ENCODE data around the gene SCNN1G. TPM values are rescaled to one million over a fixed set of nuclear protein-coding genes. Genes with fewer than 3 reads are reported as not detected.
"Not testable (repeated sequence)": the region's sequence is repeated elsewhere in the genome, so short reads cannot be mapped to it uniquely, and the experiment has no call there.

The SCNN1G gene
- total RNA-seq, 4 donors from 2014 or later = not detected

DNA sequence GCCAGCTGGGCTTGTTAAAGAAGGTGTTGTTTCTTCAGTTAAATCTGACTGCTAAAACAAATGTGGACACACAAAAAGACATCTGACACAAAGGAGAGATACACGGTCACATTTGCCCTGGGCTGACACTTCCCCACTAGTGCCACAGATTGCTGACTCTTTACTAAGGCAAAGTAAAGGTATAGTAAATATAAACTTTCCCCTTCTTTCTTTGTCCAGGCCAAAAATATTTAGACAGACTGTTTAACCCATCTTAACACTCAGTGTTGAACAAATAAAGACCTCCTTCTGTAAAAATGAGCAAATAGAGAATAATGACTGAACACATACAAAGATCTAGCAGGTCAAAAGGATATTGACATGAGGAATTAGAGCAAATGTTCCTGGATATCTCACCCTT, 58.4 kb downstream of the SCNN1G start:
- TF ChIP-seq, protein P1, sequence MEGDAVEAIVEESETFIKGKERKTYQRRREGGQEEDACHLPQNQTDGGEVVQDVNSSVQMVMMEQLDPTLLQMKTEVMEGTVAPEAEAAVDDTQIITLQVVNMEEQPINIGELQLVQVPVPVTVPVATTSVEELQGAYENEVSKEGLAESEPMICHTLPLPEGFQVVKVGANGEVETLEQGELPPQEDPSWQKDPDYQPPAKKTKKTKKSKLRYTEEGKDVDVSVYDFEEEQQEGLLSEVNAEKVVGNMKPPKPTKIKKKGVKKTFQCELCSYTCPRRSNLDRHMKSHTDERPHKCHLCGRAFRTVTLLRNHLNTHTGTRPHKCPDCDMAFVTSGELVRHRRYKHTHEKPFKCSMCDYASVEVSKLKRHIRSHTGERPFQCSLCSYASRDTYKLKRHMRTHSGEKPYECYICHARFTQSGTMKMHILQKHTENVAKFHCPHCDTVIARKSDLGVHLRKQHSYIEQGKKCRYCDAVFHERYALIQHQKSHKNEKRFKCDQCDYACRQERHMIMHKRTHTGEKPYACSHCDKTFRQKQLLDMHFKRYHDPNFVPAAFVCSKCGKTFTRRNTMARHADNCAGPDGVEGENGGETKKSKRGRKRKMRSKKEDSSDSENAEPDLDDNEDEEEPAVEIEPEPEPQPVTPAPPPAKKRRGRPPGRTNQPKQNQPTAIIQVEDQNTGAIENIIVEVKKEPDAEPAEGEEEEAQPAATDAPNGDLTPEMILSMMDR (IDR thresholded peaks at IDR 0.05) = no peak
- no peak for DNase-seq (ENCODE audit: low spot score)
- ATAC-seq (ENCODE audit: low FRiP score) = no peak

DNA sequence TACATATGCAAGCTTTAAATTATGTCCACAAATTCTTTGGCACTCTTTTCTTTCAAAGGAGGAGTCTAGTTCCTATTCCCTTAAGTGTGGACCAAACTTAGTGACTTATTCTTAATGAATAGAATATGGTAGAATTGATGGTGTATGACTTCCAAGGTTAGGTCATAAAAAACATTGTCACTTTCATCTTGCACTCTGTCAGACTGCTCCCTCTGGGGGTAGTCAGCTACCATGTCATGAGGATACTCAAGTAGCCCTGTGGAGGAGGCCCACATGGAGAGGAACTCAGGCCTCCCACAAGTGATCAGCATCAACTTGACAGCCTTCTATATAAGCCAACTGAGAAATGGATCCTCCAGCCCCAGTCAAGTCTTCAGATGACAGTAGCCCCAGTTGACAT, 61.6 kb downstream of the SCNN1G start:
- DNase-seq (ENCODE audit: low spot score) = no peak
- ATAC-seq (ENCODE audit: low FRiP score) = no peak
- TF ChIP-seq, protein P1 (IDR thresholded peaks at IDR 0.05) = no peak

DNA sequence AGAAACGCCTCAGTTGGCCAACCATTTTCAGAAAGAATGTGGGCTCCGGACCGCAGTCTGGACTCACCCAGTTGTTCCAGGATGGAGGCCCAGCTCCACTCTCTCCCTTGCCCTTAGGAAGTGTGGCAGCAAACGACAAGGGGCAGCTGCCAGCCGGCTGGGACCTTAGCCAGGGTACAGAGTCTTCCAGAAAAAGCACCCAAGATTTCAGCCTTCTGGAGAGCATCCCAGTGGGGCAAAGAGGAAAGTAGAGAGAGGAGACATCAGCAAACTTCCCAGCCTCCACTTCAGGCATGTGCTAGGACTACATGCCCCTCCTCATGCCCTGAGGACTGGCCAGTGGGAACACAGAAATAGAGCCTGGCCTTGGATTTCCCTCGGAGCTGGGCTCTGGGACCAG, 62.7 kb downstream of the SCNN1G start:
- DNase-seq (ENCODE audit: low spot score) = no peak
- no peak for ATAC-seq (ENCODE audit: low FRiP score)
- TF ChIP-seq, protein P1 (IDR thresholded peaks at IDR 0.05) = no peak

DNA sequence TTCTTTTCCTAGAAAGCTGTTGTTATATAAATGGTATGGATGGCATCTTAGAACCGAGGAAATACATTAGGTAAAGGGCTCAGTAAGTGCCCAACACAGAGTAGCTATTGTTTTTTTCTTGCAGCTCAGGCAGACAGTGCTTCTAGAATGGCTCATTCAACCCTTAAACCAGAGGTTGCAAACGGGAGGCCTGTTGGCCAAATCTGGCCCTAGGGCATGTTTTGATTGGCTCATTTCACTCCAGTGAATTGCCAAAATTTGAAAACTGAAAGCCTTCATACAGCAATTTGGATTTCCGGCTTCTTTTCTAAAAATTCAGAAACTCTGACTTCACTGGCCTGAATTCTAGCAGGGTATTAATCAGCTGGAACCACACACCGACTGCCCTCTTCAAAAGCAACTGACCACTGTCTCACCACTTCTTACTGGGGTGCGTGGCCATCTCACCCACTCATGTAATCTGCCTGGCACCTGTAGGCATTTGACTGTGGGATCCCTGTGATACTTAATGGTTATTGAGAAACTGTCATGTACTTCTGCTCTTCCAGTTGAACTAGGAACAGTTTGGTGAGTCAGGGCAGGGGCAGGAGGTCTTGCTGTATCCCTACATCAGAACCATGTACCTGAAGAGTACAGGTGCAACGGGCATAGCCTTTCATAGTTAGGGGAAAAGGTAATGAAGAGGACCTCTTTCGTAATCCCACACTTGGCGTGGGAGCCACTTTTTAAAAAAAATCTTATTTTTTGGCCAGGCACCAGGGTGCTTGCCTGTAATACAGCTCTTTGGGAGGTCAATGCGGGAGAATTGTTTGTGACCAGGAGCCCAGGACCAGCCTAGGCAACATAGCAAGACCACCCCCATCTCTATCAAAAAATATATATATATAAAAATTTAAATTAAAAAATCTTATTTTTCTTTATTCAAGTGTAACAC, 66.0 kb downstream of the SCNN1G start:
- TF ChIP-seq, protein P1 (IDR thresholded peaks at IDR 0.05) = no peak
- ATAC-seq (ENCODE audit: low FRiP score) (no peak), DNase-seq (ENCODE audit: low spot score) (no peak)

DNA sequence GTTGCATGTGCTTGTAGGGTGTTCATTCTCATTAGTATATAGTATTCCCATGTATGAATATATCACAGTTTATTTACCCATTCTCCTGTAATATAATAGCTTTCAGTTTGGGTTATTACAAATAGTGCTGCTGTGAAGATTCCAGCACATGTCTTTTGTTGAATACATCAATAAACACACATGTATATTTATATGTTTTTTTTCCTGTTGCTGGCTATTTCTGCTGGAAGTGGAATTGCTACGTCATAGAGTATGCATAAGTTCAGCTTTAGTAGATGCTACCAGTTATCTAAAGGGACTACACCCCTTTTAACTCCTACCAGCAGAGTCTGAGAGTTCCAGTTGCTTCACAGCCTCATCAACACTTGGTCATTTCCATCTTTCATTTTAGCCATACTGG, 67.3 kb downstream of the SCNN1G start:
- ATAC-seq (ENCODE audit: low FRiP score) = no peak
- TF ChIP-seq, protein P1 (IDR thresholded peaks at IDR 0.05) = no peak
- DNase-seq (ENCODE audit: low spot score) = no peak

DNA sequence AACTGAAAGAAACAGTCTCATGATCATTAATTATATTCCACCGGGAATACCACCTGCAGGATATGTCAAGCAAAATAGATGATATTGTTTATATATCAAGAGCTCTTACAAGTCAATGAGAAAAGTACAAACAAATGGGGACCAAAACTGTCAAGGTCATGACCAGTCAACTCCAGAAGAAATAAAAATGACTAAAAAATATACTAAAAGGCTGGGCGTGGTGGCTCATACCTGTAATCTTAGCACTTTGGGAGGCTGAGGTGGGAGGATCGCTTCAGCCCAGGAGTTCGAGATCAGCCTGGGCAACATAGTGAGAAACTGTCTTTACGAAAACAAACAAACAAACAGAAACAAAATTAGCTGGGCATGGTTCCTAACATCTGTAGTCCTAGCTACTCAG, 69.8 kb downstream of the SCNN1G start:
- TF ChIP-seq, protein P1 (IDR thresholded peaks at IDR 0.05) = no peak
- no peak for ATAC-seq (ENCODE audit: low FRiP score)
- no peak for DNase-seq (ENCODE audit: low spot score)

DNA sequence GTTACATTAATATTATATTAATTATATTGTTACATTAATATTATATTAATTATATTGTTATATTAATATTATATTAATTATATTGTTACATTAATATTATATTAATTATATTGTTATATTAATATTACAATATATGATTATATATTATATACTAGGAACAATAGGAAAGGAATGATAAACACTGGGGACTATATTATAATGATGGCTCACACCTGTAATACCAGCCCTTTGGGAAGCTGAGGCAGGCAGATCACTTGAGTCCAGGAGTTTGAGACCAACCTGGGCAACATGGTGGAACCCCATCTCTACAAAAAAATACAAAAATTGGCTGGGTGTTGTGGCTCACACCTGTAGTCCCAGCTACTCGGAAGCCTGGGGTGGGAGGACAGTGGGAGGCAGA, 71.1 kb downstream of the SCNN1G start:
- not testable (repeated sequence) for DNase-seq (ENCODE audit: low spot score); ATAC-seq (ENCODE audit: low FRiP score)

All from omental fat pad (tissue), 4 donors.